Measurements from ENCODE around the gene NDUFA8.

DNA sequence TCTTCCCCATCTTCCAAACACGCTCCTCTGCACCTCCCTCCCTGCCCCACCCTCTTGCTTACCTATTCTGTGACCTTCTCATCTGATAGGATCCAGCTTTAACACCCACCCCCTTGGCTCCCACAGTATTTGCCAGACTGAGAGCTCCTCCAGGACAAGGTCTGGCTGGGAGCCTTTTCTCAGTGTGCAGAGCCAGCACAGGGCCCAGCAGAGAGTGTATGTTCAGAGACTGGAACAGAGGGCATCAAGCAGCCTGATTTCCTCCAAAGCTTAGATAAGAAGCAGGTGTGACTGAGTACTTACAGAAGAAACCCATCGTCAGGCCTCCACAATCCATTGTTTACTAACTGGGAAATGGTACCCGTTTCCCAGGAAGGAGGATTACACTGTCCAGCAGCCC, 42.5 kb upstream of the NDUFA8 start:
- TF ChIP-seq, protein P1, sequence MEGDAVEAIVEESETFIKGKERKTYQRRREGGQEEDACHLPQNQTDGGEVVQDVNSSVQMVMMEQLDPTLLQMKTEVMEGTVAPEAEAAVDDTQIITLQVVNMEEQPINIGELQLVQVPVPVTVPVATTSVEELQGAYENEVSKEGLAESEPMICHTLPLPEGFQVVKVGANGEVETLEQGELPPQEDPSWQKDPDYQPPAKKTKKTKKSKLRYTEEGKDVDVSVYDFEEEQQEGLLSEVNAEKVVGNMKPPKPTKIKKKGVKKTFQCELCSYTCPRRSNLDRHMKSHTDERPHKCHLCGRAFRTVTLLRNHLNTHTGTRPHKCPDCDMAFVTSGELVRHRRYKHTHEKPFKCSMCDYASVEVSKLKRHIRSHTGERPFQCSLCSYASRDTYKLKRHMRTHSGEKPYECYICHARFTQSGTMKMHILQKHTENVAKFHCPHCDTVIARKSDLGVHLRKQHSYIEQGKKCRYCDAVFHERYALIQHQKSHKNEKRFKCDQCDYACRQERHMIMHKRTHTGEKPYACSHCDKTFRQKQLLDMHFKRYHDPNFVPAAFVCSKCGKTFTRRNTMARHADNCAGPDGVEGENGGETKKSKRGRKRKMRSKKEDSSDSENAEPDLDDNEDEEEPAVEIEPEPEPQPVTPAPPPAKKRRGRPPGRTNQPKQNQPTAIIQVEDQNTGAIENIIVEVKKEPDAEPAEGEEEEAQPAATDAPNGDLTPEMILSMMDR (IDR thresholded peaks at IDR 0.05), result no peak
- TF ChIP-seq POLR2A (IDR thresholded peaks at IDR 0.05), result no peak
